Trophoblast cell (in vitro differentiated cells and primary cell): Measurements from ENCODE around the gene MYO16.

Source experiments
- DNase-seq, 2 donors: peaks; one replicate each; pipeline ENCODE4 v3.0.0-alpha.2; 2016
- H2AFZ ChIP-seq: 2 replicates; pipeline ENCODE4 v1.6.1; 2013; ENCODE audit warnings: low read length, moderate library complexity, mild to moderate bottlenecking; ENCODE audit not compliant: insufficient read depth, poor library complexity
- H2AK5ac ChIP-seq: 2 replicates; pipeline ENCODE4 v1.6.1; 2013; ENCODE audit warnings: mild to moderate bottlenecking, low read length
- H2BK120ac ChIP-seq: 2 replicates; pipeline ENCODE4 v1.6.1; 2013; ENCODE audit warnings: low read length, mild to moderate bottlenecking, moderate library complexity; ENCODE audit not compliant: insufficient read depth, poor library complexity
- H2BK12ac ChIP-seq: 2 replicates; pipeline ENCODE4 v1.6.1; 2013; ENCODE audit warnings: mild to moderate bottlenecking, low read length, moderate library complexity
- H2BK5ac ChIP-seq: 2 replicates; pipeline ENCODE4 v1.6.1; 2013; ENCODE audit warnings: low read length, low read depth, moderate library complexity, mild to moderate bottlenecking; ENCODE audit not compliant: poor library complexity
- H3K14ac ChIP-seq: 2 replicates; pipeline ENCODE4 v1.6.1; 2013; ENCODE audit warnings: mild to moderate bottlenecking, low read length
- H3K18ac ChIP-seq: 2 replicates; pipeline ENCODE4 v1.6.1; 2013; ENCODE audit warnings: mild to moderate bottlenecking, low read length
- H3K23ac ChIP-seq: 2 replicates; pipeline ENCODE4 v1.6.1; 2013; ENCODE audit warnings: low read length
- H3K27ac ChIP-seq: 2 replicates; pipeline ENCODE4 v1.5.1; 2013; ENCODE audit warnings: low read depth, mild to moderate bottlenecking, inconsistent platforms, low read length, moderate library complexity
- H3K27me3 ChIP-seq: 2 replicates; pipeline ENCODE4 v1.6.1; 2013; ENCODE audit warnings: inconsistent platforms, mild to moderate bottlenecking, low read length, moderate library complexity; ENCODE audit not compliant: insufficient read depth
- H3K36me3 ChIP-seq, 2 experiments: 1 replicate in 1 of 2; 2 replicates in 1 of 2; pipeline ENCODE4 v1.6.1; 2013; ENCODE audit warnings: low read length in 2 of 2, mild to moderate bottlenecking in 2 of 2, moderate library complexity in 1 of 2; ENCODE audit not compliant: insufficient read depth in 2 of 2, control insufficient read depth in 1 of 2
- H3K4ac ChIP-seq: 2 replicates; pipeline ENCODE4 v1.6.1; 2013; ENCODE audit warnings: low read depth, mild to moderate bottlenecking, low read length, moderate library complexity
- H3K4me1 ChIP-seq, 2 experiments: 1 replicate in 1 of 2; 2 replicates in 1 of 2; pipeline ENCODE4 v1.6.1; 2013; ENCODE audit warnings: low read length in 2 of 2, mild to moderate bottlenecking in 2 of 2, moderate library complexity in 1 of 2; ENCODE audit not compliant: insufficient read depth in 2 of 2, control insufficient read depth in 1 of 2
- H3K4me2 ChIP-seq: 2 replicates; pipeline ENCODE4 v1.6.1; 2013; ENCODE audit warnings: inconsistent platforms, mild to moderate bottlenecking, low read length, moderate library complexity
- H3K4me3 ChIP-seq: 2 replicates; pipeline ENCODE4 v1.5.1; 2013; ENCODE audit warnings: mild to moderate bottlenecking, low read depth, low read length, inconsistent platforms
- H3K79me1 ChIP-seq: one replicate; pipeline ENCODE4 v1.6.1; 2013; ENCODE audit warnings: low read length
- H3K79me2 ChIP-seq: 2 replicates; pipeline ENCODE4 v1.6.1; 2013; ENCODE audit warnings: low read length, mild to moderate bottlenecking; ENCODE audit not compliant: control insufficient read depth, insufficient read depth, poor library complexity
- H3K9ac ChIP-seq: 2 replicates; pipeline ENCODE4 v1.6.1; 2013; ENCODE audit warnings: mild to moderate bottlenecking, low read length
- H3K9me3 ChIP-seq: 2 replicates; pipeline ENCODE4 v1.6.1; 2013; ENCODE audit warnings: low read depth, mild to moderate bottlenecking, control low read depth, inconsistent platforms, low read length; ENCODE audit not compliant: insufficient read depth
- H4K12ac ChIP-seq: 2 replicates; pipeline ENCODE4 v1.6.1; 2013; ENCODE audit warnings: low read depth, mild to moderate bottlenecking, low read length, moderate library complexity
- H4K8ac ChIP-seq: 2 replicates; pipeline ENCODE4 v1.6.1; 2013; ENCODE audit warnings: low read depth, mild to moderate bottlenecking, low read length, moderate library complexity
- H4K91ac ChIP-seq: one replicate; pipeline ENCODE4 v1.6.1; 2013; ENCODE audit warnings: low read depth, mild to moderate bottlenecking, low read length, moderate library complexity
- WGBS: extraction: QIAGEN DNeasy Blood & Tissue Kit; methylation state at CpG from one replicate; pipeline ENCODE4 v1.1.7; 2013; ENCODE audit warnings: missing lambda C conversion rate; ENCODE audit not compliant: insufficient read length, insufficient coverage; ENCODE audit errors: extremely low coverage; 5-methylcytosine and 5-hydroxymethylcytosine counted together

MYO16 gene

GRCh38 chr13:109101550-109102144 is 472.2 kb downstream of the MYO16 start:
- Histone ChIP-seq H2BK5ac (no peak overlapping the region), H2BK120ac (no peak overlapping the region), H2AK5ac (no peak overlapping the region), H3K14ac (no peak overlapping the region), H3K4me2 (no peak overlapping the region), H3K23ac (no peak overlapping the region), H3K4me3 (no peak overlapping the region), H3K27me3 (no peaks in the 10 kb centered on the region), H3K4me1 (no peaks in the 10 kb centered on the region), H4K8ac (no peak overlapping the region), H2AFZ (no peak overlapping the region), H3K79me2 (no peaks in the 10 kb centered on the region), H3K18ac (no peak overlapping the region), H4K12ac (no peak overlapping the region), H3K36me3 (no peaks in the 10 kb centered on the region), H3K4ac (no peak overlapping the region), H3K27ac (no peak overlapping the region), H4K91ac (no peak overlapping the region), H2BK12ac (no peak overlapping the region), H3K9me3 (no peaks in the 10 kb centered on the region), H3K79me1 (no peaks in the 10 kb centered on the region), H3K9ac (no peak overlapping the region)
- no peak for DNase-seq
- no CpG with 5 or more reads among the region's 3 CpGs for WGBS

GRCh38 chr13:109105899-109106298 is 476.5 kb downstream of the MYO16 start:
- Histone ChIP-seq H3K79me2 (no peaks in the 10 kb centered on the region), H2AK5ac (no peak overlapping the region), H3K4me2 (no peak overlapping the region), H4K8ac (no peak overlapping the region), H2AFZ (no peak overlapping the region), H3K36me3 (no peaks in the 10 kb centered on the region), H4K12ac (no peak overlapping the region), H3K9me3 (no peaks in the 10 kb centered on the region), H3K27me3 (no peaks in the 10 kb centered on the region), H3K9ac (no peak overlapping the region), H2BK120ac (no peak overlapping the region), H2BK12ac (no peak overlapping the region), H3K18ac (no peak overlapping the region), H3K79me1 (no peaks in the 10 kb centered on the region), H3K27ac (no peak overlapping the region), H2BK5ac (no peak overlapping the region), H4K91ac (no peak overlapping the region), H3K4me1 (no peaks in the 10 kb centered on the region), H3K4ac (no peak overlapping the region), H3K23ac (no peak overlapping the region), H3K14ac (no peak overlapping the region), H3K4me3 (no peak overlapping the region)
- DNase-seq: no peak
- WGBS: no CpG with 5 or more reads among the region's 4 CpGs

- no peak overlapping the region for H4K8ac ChIP-seq
- H2AK5ac ChIP-seq: no peak overlapping the region
- H4K12ac ChIP-seq: no peak overlapping the region
- H3K4ac ChIP-seq: no peak overlapping the region
- H2AFZ ChIP-seq: no peak overlapping the region
- H4K91ac ChIP-seq: no peak overlapping the region
- no peaks in the 10 kb centered on the region for H3K79me2 ChIP-seq
- H3K4me2 ChIP-seq: no peak overlapping the region
- no peak overlapping the region for H3K14ac ChIP-seq
- no CpG with 5 or more reads among the region's 1 CpG for WGBS
- no peaks in the 10 kb centered on the region for H3K4me1 ChIP-seq
- no peak overlapping the region for H2BK5ac ChIP-seq
- H2BK120ac ChIP-seq: no peak overlapping the region
- no peak overlapping the region for H3K23ac ChIP-seq
- no peak for DNase-seq
- H3K27ac ChIP-seq: no peak overlapping the region
- no peak overlapping the region for H3K18ac ChIP-seq
- H3K4me3 ChIP-seq: no peak overlapping the region
- no peak overlapping the region for H3K9ac ChIP-seq
- no peaks in the 10 kb centered on the region for H3K36me3 ChIP-seq
- no peak overlapping the region for H2BK12ac ChIP-seq
- H3K79me1 ChIP-seq: no peaks in the 10 kb centered on the region
- H3K27me3 ChIP-seq: no peaks in the 10 kb centered on the region
- no peaks in the 10 kb centered on the region for H3K9me3 ChIP-seq
These were observed 480.7 kb downstream of the MYO16 start for GRCh38 chr13:109110159-109110558.

GRCh38 chr13:109111141-109111540 is 481.7 kb downstream of the MYO16 start:
- Histone ChIP-seq H3K4me2 (no peak overlapping the region), H4K91ac (no peak overlapping the region), H3K27ac (no peak overlapping the region), H2AFZ (no peak overlapping the region), H3K36me3 (no peaks in the 10 kb centered on the region), H4K12ac (no peak overlapping the region), H3K4me3 (no peak overlapping the region), H2BK5ac (no peak overlapping the region), H2AK5ac (no peak overlapping the region), H3K9ac (no peak overlapping the region), H4K8ac (no peak overlapping the region), H3K9me3 (no peaks in the 10 kb centered on the region), H2BK120ac (no peak overlapping the region), H3K14ac (no peak overlapping the region), H3K23ac (no peak overlapping the region), H3K27me3 (no peaks in the 10 kb centered on the region), H3K18ac (no peak overlapping the region), H3K79me2 (no peaks in the 10 kb centered on the region), H2BK12ac (no peak overlapping the region), H3K4ac (no peak overlapping the region), H3K4me1 (no peaks in the 10 kb centered on the region), H3K79me1 (no peaks in the 10 kb centered on the region)
- no peak for DNase-seq
- no CpG with 5 or more reads among the region's 1 CpG for WGBS
